Superior temporal gyrus (tissue), 1 donor: Measurements from ENCODE around the gene SLC26A8.

ENCODE experiments used
- DNase-seq: peaks from one replicate; pipeline ENCODE4 v3.0.0-alpha.2; 2016; ENCODE audit errors: extremely low spot score

The SLC26A8 gene

GRCh38 chr6:36023996-36024795, at the start of gene SLC26A8:
Gene SLC26A8, minus strand, starts transcription at chr6:36024641. Its CDS starts 4,934 bp downstream, at chr6:36019707.
- no peak for DNase-seq

GRCh38 chr6:36073587-36073986, 49.1 kb upstream of the SLC26A8 start:
- DNase-seq, result no peak

GRCh38 chr6:36072681-36073080, 48.2 kb upstream of the SLC26A8 start:
- DNase-seq, result no peak

GRCh38 chr6:36071714-36072113, 47.3 kb upstream of the SLC26A8 start:
- DNase-seq, result no peak

- no peak for DNase-seq
These were observed 46.8 kb upstream of the SLC26A8 start for GRCh38 chr6:36071281-36071680.

- no peak for DNase-seq
These were observed 45.8 kb upstream of the SLC26A8 start for GRCh38 chr6:36070252-36070651.

- DNase-seq, result no peak
These were observed 45.1 kb upstream of the SLC26A8 start for GRCh38 chr6:36069573-36069972.

GRCh38 chr6:36068586-36068985, 44.1 kb upstream of the SLC26A8 start:
- DNase-seq, result no peak

- no peak for DNase-seq
These were observed 43.6 kb upstream of the SLC26A8 start for GRCh38 chr6:36068012-36068392.

GRCh38 chr6:36067374-36068011, 43.1 kb upstream of the SLC26A8 start:
- DNase-seq, result no peak

GRCh38 chr6:36066817-36067216, 42.4 kb upstream of the SLC26A8 start:
- DNase-seq, result no peak

GRCh38 chr6:36065916-36066315, 41.5 kb upstream of the SLC26A8 start:
- no peak for DNase-seq

GRCh38 chr6:36064770-36065396, 40.4 kb upstream of the SLC26A8 start:
- DNase-seq, result no peak

GRCh38 chr6:36063318-36064060, 39.0 kb upstream of the SLC26A8 start:
- no peak for DNase-seq

GRCh38 chr6:36062247-36062646, 37.8 kb upstream of the SLC26A8 start:
- no peak for DNase-seq

GRCh38 chr6:36061236-36061635, 36.8 kb upstream of the SLC26A8 start:
- DNase-seq, result no peak

- no peak for DNase-seq
These were observed 31.7 kb upstream of the SLC26A8 start for GRCh38 chr6:36056178-36056577.

- no peak for DNase-seq
These were observed 30.5 kb upstream of the SLC26A8 start for GRCh38 chr6:36054956-36055355.

GRCh38 chr6:36054415-36054814, 30.0 kb upstream of the SLC26A8 start:
- DNase-seq, result no peak

- DNase-seq, result no peak
These were observed 29.4 kb upstream of the SLC26A8 start for GRCh38 chr6:36053878-36054277.

GRCh38 chr6:36052097-36052496, 27.7 kb upstream of the SLC26A8 start:
- no peak for DNase-seq
